MM.1S (cell line): ENCODE measurements around the gene KDELR1.

Experiments used
- DNase-seq: peaks from one replicate; pipeline ENCODE4 v3.0.0-alpha.2; 2015
- H2AFZ ChIP-seq: fragments of 300-600 bp; sonication (generic); 2 replicates; pipeline ENCODE4 v1.6.0; 2016; ENCODE audit warnings: antibody characterized with exemption, low read length
- H3F3A ChIP-seq: fragments of 300-600 bp; sonication (generic); 2 replicates; pipeline ENCODE4 v1.6.1; 2016; ENCODE audit warnings: mild to moderate bottlenecking, antibody characterized with exemption, low read length, moderate library complexity, mixed read lengths; ENCODE audit not compliant: insufficient read depth
- H3K27ac ChIP-seq: fragments of 300-600 bp; sonication (generic); 2 replicates; pipeline ENCODE4 v1.5.1; 2016; ENCODE audit warnings: mild to moderate bottlenecking, low read length
- H3K27me3 ChIP-seq: fragments of 300-600 bp; sonication (generic); replicated peaks from 2 replicates; pipeline ENCODE4 v1.6.0; 2016; ENCODE audit warnings: low read length; ENCODE audit not compliant: insufficient read depth
- H3K36me3 ChIP-seq: fragments of 300-600 bp; sonication (generic); replicated peaks from 2 replicates; pipeline ENCODE4 v1.6.1; 2016; ENCODE audit warnings: mild to moderate bottlenecking, low read length, mixed read lengths; ENCODE audit not compliant: insufficient read depth
- H3K4me1 ChIP-seq: fragments of 300-600 bp; sonication (generic); 2 replicates; pipeline ENCODE4 v1.6.1; 2016; ENCODE audit warnings: low read length, mixed read lengths
- H3K4me2 ChIP-seq: fragments of 300-600 bp; sonication (generic); 2 replicates; pipeline ENCODE4 v1.6.0; 2016; ENCODE audit warnings: low read depth, low read length
- H3K4me3 ChIP-seq: fragments of 300-600 bp; sonication (generic); 2 replicates; pipeline ENCODE4 v1.5.1; 2016; ENCODE audit warnings: low read length, mixed read lengths
- H3K79me2 ChIP-seq: fragments of 300-600 bp; sonication (generic); 2 replicates; pipeline ENCODE4 v1.6.1; 2016; ENCODE audit warnings: mixed run types, low read length, mixed read lengths
- H3K9ac ChIP-seq: fragments of 300-600 bp; sonication (generic); 2 replicates; pipeline ENCODE4 v1.6.1; 2016; ENCODE audit warnings: low read length, mixed read lengths
- H3K9me2 ChIP-seq: fragments of 300-600 bp; sonication (generic); replicated peaks from 2 replicates; pipeline ENCODE4 v1.6.1; 2016; ENCODE audit warnings: mild to moderate bottlenecking, low read length, mixed read lengths; ENCODE audit not compliant: insufficient read depth
- H3K9me3 ChIP-seq: fragments of 300-600 bp; sonication (generic); replicated peaks from 2 replicates; pipeline ENCODE4 v1.6.1; 2016; ENCODE audit warnings: mild to moderate bottlenecking, low read length, mixed read lengths; ENCODE audit not compliant: insufficient read depth
- H4K20me1 ChIP-seq: fragments of 300-600 bp; sonication (generic); 2 replicates; pipeline ENCODE4 v1.6.1; 2016; ENCODE audit warnings: mild to moderate bottlenecking, low read length, moderate library complexity, mixed read lengths; ENCODE audit not compliant: insufficient read depth
- EZH2 ChIP-seq: fragments of 300-600 bp; sonication (generic); optimal IDR thresholded peaks from 2 replicates; pipeline ENCODE3; 2017; ENCODE audit warnings: low read depth, mild to moderate bottlenecking, antibody characterized with exemption, low read length, mixed read lengths
- EZH2phosphoT487 ChIP-seq: fragments of 300-600 bp; sonication (generic); IDR thresholded peaks from 2 replicates; pipeline ENCODE4 v1.6.1; 2018; ENCODE audit warnings: antibody characterized with exemption, low read length
- TF ChIP-seq, protein P1 (sequence below): fragments of 300-600 bp; sonication (generic); IDR thresholded peaks from 2 replicates; pipeline ENCODE4 v1.5.1; 2016; ENCODE audit warnings: antibody characterized with exemption, low read length, mixed read lengths

KDELR1 gene

DNA sequence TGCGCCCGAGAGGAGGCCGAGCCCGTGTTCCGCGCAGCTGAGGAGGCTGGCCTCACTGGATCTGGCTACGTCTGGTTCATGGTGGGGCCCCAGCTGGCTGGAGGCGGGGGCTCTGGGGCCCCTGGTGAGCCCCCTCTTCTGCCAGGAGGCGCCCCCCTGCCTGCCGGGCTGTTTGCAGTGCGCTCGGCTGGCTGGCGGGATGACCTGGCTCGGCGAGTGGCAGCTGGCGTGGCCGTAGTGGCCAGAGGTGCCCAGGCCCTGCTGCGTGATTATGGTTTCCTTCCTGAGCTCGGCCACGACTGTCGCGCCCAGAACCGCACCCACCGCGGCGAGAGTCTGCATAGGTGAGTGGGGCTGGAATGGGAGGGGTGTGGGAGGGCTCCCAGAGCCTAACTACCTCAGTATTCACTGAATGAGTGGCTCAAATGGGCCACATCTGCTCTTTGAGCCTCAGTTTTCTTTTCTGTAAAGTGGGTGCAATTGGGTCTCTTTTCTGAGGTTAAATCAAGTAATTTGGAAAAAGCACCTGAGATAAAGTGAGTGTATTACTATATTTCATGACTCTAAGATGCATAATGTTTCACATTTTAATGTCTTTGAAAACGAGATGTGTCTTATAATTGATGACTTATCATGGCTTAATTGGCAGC, 13.8 kb upstream of the KDELR1 start:
- no peak for DNase-seq
- Histone ChIP-seq H3K79me2 (no peaks in the 10 kb centered on the region), H4K20me1 (no peaks in the 10 kb centered on the region), H3K4me2 (no peak overlapping the region), H3K9me2 (no peaks in the 10 kb centered on the region), H3K27me3 (peaks cover 36% of the 10 kb centered on the region), H3K9me3 (no peaks in the 10 kb centered on the region), H3K36me3 (no peaks in the 10 kb centered on the region), H3K4me3 (no peak overlapping the region), H3K4me1 (peaks cover 5% of the 10 kb centered on the region), H3K27ac (no peak overlapping the region), H2AFZ (no peak overlapping the region), H3K9ac (no peak overlapping the region), H3F3A (peaks cover under 1% of the 10 kb centered on the region; the same call in 1 of the 2 replicates)
- TF ChIP-seq EZH2phosphoT487 (no peak), EZH2 (no peak)
- TF ChIP-seq, protein P1, sequence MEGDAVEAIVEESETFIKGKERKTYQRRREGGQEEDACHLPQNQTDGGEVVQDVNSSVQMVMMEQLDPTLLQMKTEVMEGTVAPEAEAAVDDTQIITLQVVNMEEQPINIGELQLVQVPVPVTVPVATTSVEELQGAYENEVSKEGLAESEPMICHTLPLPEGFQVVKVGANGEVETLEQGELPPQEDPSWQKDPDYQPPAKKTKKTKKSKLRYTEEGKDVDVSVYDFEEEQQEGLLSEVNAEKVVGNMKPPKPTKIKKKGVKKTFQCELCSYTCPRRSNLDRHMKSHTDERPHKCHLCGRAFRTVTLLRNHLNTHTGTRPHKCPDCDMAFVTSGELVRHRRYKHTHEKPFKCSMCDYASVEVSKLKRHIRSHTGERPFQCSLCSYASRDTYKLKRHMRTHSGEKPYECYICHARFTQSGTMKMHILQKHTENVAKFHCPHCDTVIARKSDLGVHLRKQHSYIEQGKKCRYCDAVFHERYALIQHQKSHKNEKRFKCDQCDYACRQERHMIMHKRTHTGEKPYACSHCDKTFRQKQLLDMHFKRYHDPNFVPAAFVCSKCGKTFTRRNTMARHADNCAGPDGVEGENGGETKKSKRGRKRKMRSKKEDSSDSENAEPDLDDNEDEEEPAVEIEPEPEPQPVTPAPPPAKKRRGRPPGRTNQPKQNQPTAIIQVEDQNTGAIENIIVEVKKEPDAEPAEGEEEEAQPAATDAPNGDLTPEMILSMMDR: no peak

DNA sequence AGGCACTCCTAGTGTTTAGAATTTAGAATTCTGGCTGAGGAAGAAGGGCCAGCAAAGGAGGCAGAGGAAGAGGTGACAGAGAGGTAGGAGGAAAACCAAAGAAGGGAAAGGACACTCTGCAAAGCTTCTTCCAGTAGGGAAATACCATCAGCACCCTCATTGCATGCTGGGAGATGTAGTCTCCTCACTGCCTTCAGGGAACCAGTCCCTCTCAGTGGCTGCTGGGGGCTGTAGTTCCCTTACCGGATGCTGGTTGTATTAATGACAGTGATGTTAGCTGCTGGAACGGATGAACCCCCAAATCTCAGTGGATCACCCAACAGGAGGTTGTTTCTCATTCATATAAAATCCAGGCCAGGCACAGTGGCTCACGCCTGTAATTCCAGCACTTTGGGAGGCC, 12.3 kb upstream of the KDELR1 start:
- peaks cover 32% of the 10 kb centered on the region for H3K27me3 ChIP-seq
- H3K79me2 ChIP-seq: no peaks in the 10 kb centered on the region
- H3K4me3 ChIP-seq: no peak overlapping the region
- H3K9me2 ChIP-seq: no peaks in the 10 kb centered on the region
- no peaks in the 10 kb centered on the region for H3K36me3 ChIP-seq
- peaks cover 12% of the 10 kb centered on the region for H3F3A ChIP-seq
- DNase-seq: peak; percentile 62
- no peaks in the 10 kb centered on the region for H3K9me3 ChIP-seq
- no peaks in the 10 kb centered on the region for H4K20me1 ChIP-seq
- no peak overlapping the region for H3K4me2 ChIP-seq
- TF ChIP-seq EZH2 (no peak), EZH2phosphoT487 (no peak)
- TF ChIP-seq, protein P1: no peak
- H3K9ac ChIP-seq: no peak overlapping the region
- H2AFZ ChIP-seq: peak overlapping the region; percentile 62; the same call in 1 of the 2 replicates
- no peak overlapping the region for H3K27ac ChIP-seq
- H3K4me1 ChIP-seq: peaks cover 9% of the 10 kb centered on the region

DNA sequence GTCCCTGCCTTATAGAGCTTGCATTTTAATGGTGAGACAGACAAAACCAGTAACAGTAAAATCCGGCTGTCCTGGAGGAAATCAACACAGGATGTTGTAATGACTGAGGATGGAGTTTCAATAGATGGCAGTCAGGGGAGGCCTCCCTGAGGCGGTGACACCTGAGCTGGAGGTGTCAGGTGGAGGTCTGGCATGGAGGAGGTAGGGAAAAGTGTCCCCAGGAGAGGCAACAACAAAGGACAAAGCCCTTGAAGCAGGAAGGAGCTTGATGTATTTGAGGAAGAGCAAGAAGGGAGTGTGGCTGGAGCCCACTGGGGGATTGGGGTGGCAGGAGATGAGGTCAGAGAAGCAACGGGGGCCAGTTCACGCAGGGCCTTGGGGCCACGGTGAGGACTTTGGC, 9.9 kb upstream of the KDELR1 start:
- Histone ChIP-seq H3K9me3 (no peaks in the 10 kb centered on the region), H3F3A (peaks cover 17% of the 10 kb centered on the region), H3K4me2 (no peak overlapping the region), H3K9me2 (no peaks in the 10 kb centered on the region), H4K20me1 (no peaks in the 10 kb centered on the region), H3K9ac (no peak overlapping the region), H3K27me3 (peaks cover 25% of the 10 kb centered on the region), H3K36me3 (no peaks in the 10 kb centered on the region), H3K4me1 (peaks cover 17% of the 10 kb centered on the region), H3K4me3 (no peak overlapping the region), H2AFZ (no peak overlapping the region), H3K27ac (no peak overlapping the region), H3K79me2 (peaks cover 6% of the 10 kb centered on the region; the same call in 1 of the 2 replicates)
- TF ChIP-seq EZH2phosphoT487 (no peak), EZH2 (no peak)
- TF ChIP-seq, protein P1: no peak
- no peak for DNase-seq
